ELF-1 (cell line): ENCODE results near the gene RAPGEF6.
A peak's percentile ranks its signal among the peaks of the same experiment; 100 is the strongest.
"Not testable (repeated sequence)": the region's sequence is repeated elsewhere in the genome, so short reads cannot be mapped to it uniquely, and the experiment has no call there.

ENCODE experiments used
- DNase-seq: peaks from one replicate; pipeline ENCODE4 v3.0.0-alpha.2; 2016; ENCODE audit warnings: low read depth, low spot score

RAPGEF6 gene

DNA sequence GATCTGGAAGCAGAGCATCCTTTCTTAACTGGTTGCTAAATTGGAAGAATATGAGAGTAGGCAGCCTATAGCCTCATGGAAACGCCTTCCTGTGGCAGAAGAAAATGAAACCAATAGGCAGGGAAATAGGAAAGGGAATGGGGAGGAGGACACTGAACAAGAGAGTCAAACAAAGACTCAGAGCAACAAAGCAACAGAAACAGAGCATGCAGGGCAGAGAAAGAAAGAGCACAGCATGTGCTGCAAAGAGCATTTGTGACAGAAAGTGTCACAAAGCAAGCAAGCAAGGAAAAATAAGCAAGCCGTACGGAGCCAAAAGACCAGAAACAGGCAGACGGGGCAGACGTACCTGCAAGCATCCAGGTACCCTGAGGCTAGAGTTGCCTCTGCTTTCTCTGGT lies 123.1 kb downstream of the RAPGEF6 start:
- peak; percentile 19 for DNase-seq

GRCh38 chr5:131509801-131510200 lies 125.2 kb downstream of the RAPGEF6 start:
- DNase-seq = no peak

DNA sequence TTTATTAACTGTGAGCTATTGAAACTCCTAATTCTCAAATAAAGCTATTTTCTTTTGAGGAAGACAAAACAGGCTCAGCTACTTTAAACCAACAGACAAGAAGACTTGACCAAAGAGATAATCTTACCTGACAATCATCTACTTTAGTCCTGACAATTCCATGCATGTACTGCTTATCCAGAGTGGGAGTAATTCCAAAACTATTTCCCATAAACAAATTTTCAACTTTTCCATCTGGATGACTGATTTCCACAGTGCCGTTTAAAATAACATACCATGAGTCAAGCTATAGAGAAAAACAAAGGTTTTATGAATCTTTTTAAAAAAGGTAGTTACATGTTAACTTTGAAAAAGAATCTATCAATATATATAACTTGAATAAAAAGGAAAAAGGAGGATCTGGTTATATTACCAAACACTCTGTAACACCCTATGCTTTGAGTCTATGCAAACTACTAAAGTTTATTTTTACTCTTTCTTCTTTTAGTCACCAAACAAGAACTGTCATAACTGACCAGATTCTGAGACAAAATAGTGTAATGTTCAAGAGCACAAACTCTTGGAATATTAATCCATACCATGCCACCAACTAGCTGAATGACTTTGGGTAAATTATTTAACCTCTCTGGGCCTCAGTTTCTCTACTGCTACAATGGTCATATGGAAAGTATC lies 129.7 kb downstream of the RAPGEF6 start:
- DNase-seq = no peak

- DNase-seq = no peak
Measured at GRCh38 chr5:131496400-131496713, 138.7 kb downstream of the RAPGEF6 start.

GRCh38 chr5:131495536-131496399 lies 139.3 kb downstream of the RAPGEF6 start:
- DNase-seq = no peak

DNA sequence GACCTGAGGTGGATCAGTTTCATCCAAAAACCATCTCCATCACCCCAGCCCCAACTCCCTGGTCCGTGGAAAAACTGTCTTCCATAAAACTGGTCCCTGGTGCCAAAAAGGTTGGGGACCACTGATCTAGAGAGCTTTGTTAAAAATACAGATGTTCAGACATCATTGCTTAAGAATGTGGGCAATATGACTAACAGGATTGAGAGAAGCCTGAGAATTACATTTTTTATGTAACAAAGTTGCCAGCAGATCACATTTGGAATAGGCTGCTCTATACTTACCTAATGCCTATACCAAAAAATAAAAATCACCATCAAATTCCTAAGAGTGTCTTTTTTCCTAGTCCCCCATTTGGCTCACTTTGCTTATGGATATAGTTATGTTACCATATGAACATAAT lies 143.3 kb downstream of the RAPGEF6 start:
- DNase-seq = no peak

DNA sequence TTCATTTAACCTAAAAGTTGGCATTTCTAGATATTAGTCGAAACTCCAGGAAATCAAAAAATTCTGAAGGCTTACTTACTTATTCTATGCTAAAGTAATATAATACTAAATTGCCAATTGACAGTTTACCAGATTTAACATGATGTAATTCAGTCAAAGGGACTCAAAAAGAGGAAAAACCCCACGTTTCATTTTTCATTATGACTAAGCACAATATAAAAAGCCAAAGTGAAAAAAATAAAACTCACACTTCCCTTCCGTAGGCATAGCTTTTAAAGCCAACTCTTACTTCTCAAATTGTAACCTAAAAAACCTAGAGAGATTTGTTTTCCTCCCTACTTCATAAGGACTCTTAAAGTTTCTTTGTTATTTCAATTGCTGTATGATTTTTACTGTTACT lies 146.6 kb downstream of the RAPGEF6 start:
- DNase-seq = no peak

GRCh38 chr5:131487371-131487770 lies 147.7 kb downstream of the RAPGEF6 start:
- DNase-seq = not testable (repeated sequence)

DNA sequence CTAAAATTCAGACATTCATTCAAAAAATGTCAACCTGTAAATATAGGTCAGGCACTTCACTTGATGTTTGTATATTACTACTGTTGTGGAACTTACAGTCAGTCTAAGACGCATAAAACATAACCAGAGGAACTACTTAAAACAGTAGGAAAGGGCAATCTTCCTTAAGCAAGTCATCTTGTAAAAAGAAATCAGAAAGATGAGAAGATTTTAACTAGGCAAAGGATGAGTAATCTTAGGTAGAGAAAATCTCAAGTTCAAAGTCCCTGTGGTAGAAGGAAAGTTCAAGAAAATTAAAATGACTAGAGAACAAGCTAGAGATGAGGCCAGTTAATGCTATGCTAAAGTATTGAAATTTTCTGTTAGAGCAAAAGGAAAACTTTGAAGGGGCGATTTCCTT lies 152.4 kb downstream of the RAPGEF6 start:
- DNase-seq = no peak

DNA sequence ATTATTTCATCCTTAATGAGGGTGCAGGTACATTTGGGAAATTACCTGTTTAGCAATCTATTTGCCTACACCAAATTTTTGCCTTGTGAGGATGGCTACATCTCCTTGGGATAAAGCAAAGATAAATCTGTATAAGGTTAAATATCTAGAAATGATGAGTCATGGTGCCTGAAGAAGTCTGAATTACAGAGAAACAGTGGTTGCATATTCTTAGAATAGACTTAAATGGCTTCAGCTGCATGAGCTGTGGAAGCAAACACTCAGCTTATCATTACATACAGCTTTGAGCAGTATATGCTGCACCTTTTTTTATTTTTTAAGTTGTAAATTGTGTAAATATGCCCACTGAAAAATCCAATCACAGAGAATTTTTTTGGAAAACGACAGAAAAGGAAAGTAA lies 153.5 kb downstream of the RAPGEF6 start:
- DNase-seq = no peak

- DNase-seq = no peak
Measured at GRCh38 chr5:131475541-131475941, 159.5 kb downstream of the RAPGEF6 start.

DNA sequence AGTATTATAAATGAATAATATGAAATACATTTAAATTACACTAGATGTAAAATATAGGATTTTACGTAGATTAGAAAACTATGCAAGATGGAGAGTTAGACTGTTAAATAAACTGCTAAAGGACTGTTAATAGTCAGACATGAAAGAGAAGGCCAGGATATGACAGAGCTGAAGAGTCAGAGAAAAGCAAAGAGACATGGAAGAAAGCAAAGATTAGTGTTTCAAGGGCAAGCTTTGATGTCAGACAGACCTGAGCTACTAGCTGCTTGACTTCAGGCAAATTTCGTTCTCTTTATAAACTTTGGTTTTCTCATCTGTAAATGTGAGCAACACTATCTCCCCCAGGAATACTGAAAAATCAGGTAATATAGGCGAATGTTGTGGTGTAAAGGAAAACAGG lies 161.3 kb downstream of the RAPGEF6 start:
- no peak for DNase-seq

- DNase-seq = no peak
Measured at GRCh38 chr5:131466171-131466766, 168.8 kb downstream of the RAPGEF6 start.

DNA sequence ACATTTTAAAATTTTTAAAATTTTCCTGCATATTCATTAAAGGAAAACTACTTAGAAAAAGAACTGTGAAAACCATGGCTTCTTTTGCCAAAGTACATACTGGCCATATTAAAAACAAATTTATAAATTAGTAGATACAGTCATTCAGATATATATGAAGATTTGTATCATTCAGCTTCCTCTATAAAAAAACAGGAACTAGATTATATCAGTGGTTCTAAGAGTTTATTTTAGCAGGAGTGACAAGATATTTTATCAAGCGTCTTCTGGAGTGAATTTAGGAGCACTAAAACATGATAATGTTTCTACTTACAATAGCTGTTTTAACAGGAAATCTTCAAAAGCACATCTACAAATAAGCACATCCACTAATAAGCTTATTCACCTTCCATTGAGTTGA lies 171.4 kb downstream of the RAPGEF6 start:
- no peak for DNase-seq

GRCh38 chr5:131462454-131462853 lies 172.6 kb downstream of the RAPGEF6 start:
- no peak for DNase-seq

GRCh38 chr5:131461742-131462141 lies 173.3 kb downstream of the RAPGEF6 start:
- DNase-seq = no peak

GRCh38 chr5:131460867-131461572 lies 174.0 kb downstream of the RAPGEF6 start:
- no peak for DNase-seq

- no peak for DNase-seq
Measured at GRCh38 chr5:131460133-131460532, 174.9 kb downstream of the RAPGEF6 start.

DNA sequence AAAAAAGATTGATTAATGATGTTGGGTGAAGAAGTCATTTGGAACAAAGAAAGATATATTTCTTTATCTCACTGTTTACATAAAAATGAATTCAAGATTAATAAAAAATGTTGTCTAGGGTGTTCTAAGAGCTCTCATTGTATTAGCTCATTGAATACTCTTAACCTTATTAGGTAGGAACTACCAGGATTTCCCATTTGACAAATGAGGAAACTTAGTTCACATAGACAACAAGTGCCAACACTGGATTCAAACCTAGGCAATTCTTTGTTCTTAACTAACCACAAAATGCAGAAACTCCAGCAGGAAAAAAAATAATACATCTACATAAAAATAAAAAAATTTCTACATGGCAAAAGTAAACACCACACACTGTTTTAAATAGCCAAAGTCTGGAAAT lies 175.8 kb downstream of the RAPGEF6 start:
- no peak for DNase-seq

GRCh38 chr5:131457193-131457592 lies 177.8 kb downstream of the RAPGEF6 start:
- no peak for DNase-seq

DNA sequence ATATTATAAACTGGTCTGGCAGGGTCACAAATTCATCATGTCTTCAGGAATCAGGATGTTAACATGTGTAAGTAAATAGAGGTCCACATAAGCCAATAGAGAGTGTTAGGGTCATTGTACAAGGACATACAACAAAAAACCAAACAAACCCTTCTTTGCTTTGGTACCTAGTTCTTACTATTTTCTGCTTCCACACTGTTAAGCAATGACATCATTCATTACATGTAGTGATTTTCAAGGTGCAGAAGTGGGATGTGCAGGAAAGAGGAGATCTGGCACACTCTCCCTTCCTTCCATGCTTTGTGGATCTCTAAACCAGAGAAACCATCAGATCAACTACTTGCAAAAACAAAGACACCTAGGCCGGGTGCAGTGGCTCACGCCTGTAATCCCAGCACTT lies 184.1 kb downstream of the RAPGEF6 start:
- DNase-seq = no peak

DNA sequence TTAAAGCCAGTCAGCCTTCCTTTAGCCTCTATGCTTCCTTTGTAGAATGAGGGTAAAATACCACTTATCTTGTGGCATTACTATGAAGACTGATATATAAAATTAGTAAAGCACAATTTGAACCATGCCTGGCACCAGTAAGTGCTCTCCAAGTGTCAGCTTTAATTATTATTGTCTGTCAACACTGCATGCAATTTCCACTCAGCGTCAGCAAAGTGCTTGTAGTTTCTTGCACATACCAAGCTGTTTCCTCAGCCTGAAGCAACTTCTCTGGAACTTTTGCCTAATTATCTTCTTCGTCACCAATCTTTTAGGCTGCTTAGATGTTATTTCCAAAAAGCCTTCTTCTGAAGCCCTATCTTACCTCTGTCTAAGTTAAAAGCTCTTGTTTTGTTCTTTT lies 193.8 kb downstream of the RAPGEF6 start:
- no peak for DNase-seq
